Neuronal stem cell (in vitro differentiated cells): ENCODE data around the gene CR1L.
"Not testable (repeated sequence)": the region's sequence is repeated elsewhere in the genome, so short reads cannot be mapped to it uniquely, and the experiment has no call there.

Source experiments
- DNase-seq: peaks from one replicate; pipeline ENCODE4 v3.0.0-alpha.2; 2013; ENCODE audit warnings: low spot score
- H2AFZ ChIP-seq: one replicate; pipeline ENCODE4 v1.6.1; 2013; ENCODE audit warnings: mild to moderate bottlenecking, low read length, inconsistent platforms
- H2AK5ac ChIP-seq: 2 replicates; pipeline ENCODE4 v1.6.1; 2013; ENCODE audit warnings: low read depth, mild to moderate bottlenecking, inconsistent platforms, low read length, moderate library complexity, mixed read lengths
- H2BK120ac ChIP-seq: 2 replicates; pipeline ENCODE4 v1.6.1; 2013; ENCODE audit warnings: low read depth, mild to moderate bottlenecking, inconsistent platforms, low read length, moderate library complexity, mixed read lengths
- H2BK12ac ChIP-seq: one replicate; pipeline ENCODE4 v1.6.1; 2013; ENCODE audit warnings: low read length, inconsistent platforms
- H2BK15ac ChIP-seq: 2 replicates; pipeline ENCODE4 v1.6.1; 2013; ENCODE audit warnings: mild to moderate bottlenecking, low read length, inconsistent platforms, mixed read lengths
- H2BK5ac ChIP-seq: one replicate; pipeline ENCODE4 v1.6.1; 2013; ENCODE audit warnings: inconsistent platforms, mild to moderate bottlenecking, low read length, moderate library complexity
- H3K14ac ChIP-seq: one replicate; pipeline ENCODE4 v1.6.1; 2013; ENCODE audit warnings: low read length, inconsistent platforms
- H3K18ac ChIP-seq: 2 replicates; pipeline ENCODE4 v1.6.1; 2013; ENCODE audit warnings: low read length, inconsistent platforms
- H3K23ac ChIP-seq: 2 replicates; pipeline ENCODE4 v1.6.1; 2013; ENCODE audit warnings: low read depth, mild to moderate bottlenecking, mixed read lengths, low read length, inconsistent platforms; ENCODE audit not compliant: poor library complexity
- H3K27ac ChIP-seq: replicated peaks from 3 replicates; pipeline ENCODE4 v1.5.1; 2013; ENCODE audit warnings: low read length, inconsistent platforms
- H3K27me3 ChIP-seq, 3 experiments: 2 replicates each; pipeline ENCODE4 v1.6.1; 2013; ENCODE audit warnings: low read length in 3 of 3, mild to moderate bottlenecking in 2 of 3, inconsistent platforms in 1 of 3, low read depth in 1 of 3, mixed read lengths in 1 of 3, moderate library complexity in 1 of 3; ENCODE audit not compliant: control insufficient read depth in 3 of 3, insufficient read depth in 3 of 3
- H3K36me3 ChIP-seq, 2 donors: replicated peaks in 1 of 2; 2 replicates each; pipeline ENCODE4 v1.6.1; 2013; ENCODE audit warnings: low read length in 2 of 2; ENCODE audit not compliant: control insufficient read depth in 2 of 2, insufficient read depth in 2 of 2
- H3K4ac ChIP-seq: 2 replicates; pipeline ENCODE4 v1.6.1; 2013; ENCODE audit warnings: inconsistent platforms, mild to moderate bottlenecking, low read length, moderate library complexity
- H3K4me1 ChIP-seq, 2 donors: 1 replicate in 1 of 2; 2 replicates in 1 of 2; pipeline ENCODE4 v1.6.1; 2013; ENCODE audit warnings: low read length in 2 of 2, low read depth in 1 of 2; ENCODE audit not compliant: control insufficient read depth in 2 of 2, insufficient read depth in 1 of 2
- H3K4me2 ChIP-seq: one replicate; pipeline ENCODE4 v1.6.1; 2013; ENCODE audit warnings: mild to moderate bottlenecking, low read length, inconsistent platforms; ENCODE audit not compliant: insufficient read depth, poor library complexity, severe bottlenecking
- H3K4me3 ChIP-seq, 2 donors: 2 replicates each; pipeline ENCODE4 v1.5.1; 2013; ENCODE audit warnings: low read length in 2 of 2, mild to moderate bottlenecking in 2 of 2, inconsistent platforms in 1 of 2, moderate library complexity in 1 of 2
- H3K79me1 ChIP-seq: one replicate; pipeline ENCODE4 v1.6.1; 2013; ENCODE audit warnings: low read depth, mild to moderate bottlenecking, inconsistent platforms, low read length, moderate library complexity
- H3K9ac ChIP-seq: one replicate; pipeline ENCODE4 v1.6.1; 2013; ENCODE audit warnings: mild to moderate bottlenecking, low read depth, low read length, inconsistent platforms; ENCODE audit not compliant: poor library complexity
- H3K9me3 ChIP-seq, 2 donors: replicated peaks in 1 of 2; 2 replicates each; pipeline versions ENCODE3 to v1.6.1; 2013; ENCODE audit warnings: low read length in 2 of 2, mild to moderate bottlenecking in 2 of 2, inconsistent platforms in 1 of 2, low read depth in 1 of 2, mixed read lengths in 1 of 2, moderate library complexity in 1 of 2; ENCODE audit not compliant: control insufficient read depth in 2 of 2, insufficient read depth in 1 of 2
- H4K8ac ChIP-seq: one replicate; pipeline ENCODE4 v1.6.1; 2013; ENCODE audit warnings: low read depth, mild to moderate bottlenecking, inconsistent platforms, low read length, moderate library complexity
- H4K91ac ChIP-seq: one replicate; pipeline ENCODE4 v1.6.1; 2013; ENCODE audit warnings: low read length, low read depth, mild to moderate bottlenecking, inconsistent platforms; ENCODE audit not compliant: poor library complexity
- WGBS, 2 donors: extraction: QIAGEN DNeasy Blood & Tissue Kit; methylation state at CpG; one replicate each; pipeline ENCODE4 v1.1.7; 2013; ENCODE audit warnings: missing lambda C conversion rate in 2 of 2, mixed read lengths in 1 of 2; ENCODE audit not compliant: insufficient read length in 2 of 2, insufficient replicate concordance in 1 of 2; ENCODE audit errors: extremely low coverage in 2 of 2; 5-methylcytosine and 5-hydroxymethylcytosine counted together

The CR1L gene

GRCh38 chr1:207738158-207738659, 93.3 kb downstream of the CR1L start:
- not testable (repeated sequence) for DNase-seq, H4K8ac ChIP-seq, H3K9me3 ChIP-seq, H3K23ac ChIP-seq, H3K4me2 ChIP-seq, H3K27me3 ChIP-seq, H2BK120ac ChIP-seq, H3K36me3 ChIP-seq, H3K18ac ChIP-seq, H3K14ac ChIP-seq, H3K27ac ChIP-seq, H2AFZ ChIP-seq, H3K4me1 ChIP-seq, H3K9ac ChIP-seq, H3K79me1 ChIP-seq, H2AK5ac ChIP-seq, H2BK12ac ChIP-seq, H3K4ac ChIP-seq, H4K91ac ChIP-seq, H2BK15ac ChIP-seq, H2BK5ac ChIP-seq, H3K4me3 ChIP-seq
- WGBS, 2 donors = no CpG with 5 or more reads among the region's 6 CpGs

- Histone ChIP-seq H4K91ac (no peak overlapping the region), H2AK5ac (no peak overlapping the region), H3K9me3 (no peaks in the 10 kb centered on the region), H3K4me1 (no peaks in the 10 kb centered on the region), H2BK15ac (no peak overlapping the region), H3K4ac (no peak overlapping the region), H3K27me3 (no peaks in the 10 kb centered on the region), H2BK120ac (no peak overlapping the region), H3K27ac (no peak overlapping the region), H3K18ac (no peak overlapping the region), H3K9ac (no peak overlapping the region), H2AFZ (no peak overlapping the region), H3K36me3 (no peaks in the 10 kb centered on the region), H4K8ac (no peak overlapping the region), H3K4me2 (no peak overlapping the region), H3K79me1 (no peaks in the 10 kb centered on the region), H2BK12ac (no peak overlapping the region), H3K23ac (no peak overlapping the region), H2BK5ac (no peak overlapping the region), H3K14ac (no peak overlapping the region), H3K4me3 (no peak overlapping the region)
- WGBS, 2 donors = no CpG with 5 or more reads among the region's 2 CpGs
- DNase-seq = no peak
Observed at GRCh38 chr1:207740207-207740606, 95.3 kb downstream of the CR1L start.

- Histone ChIP-seq H3K23ac (no peak overlapping the region), H2BK12ac (no peak overlapping the region), H2AK5ac (no peak overlapping the region), H3K4me3 (no peak overlapping the region), H2BK120ac (no peak overlapping the region), H2AFZ (no peak overlapping the region), H3K4me2 (no peak overlapping the region), H3K18ac (no peak overlapping the region), H2BK5ac (no peak overlapping the region), H2BK15ac (no peak overlapping the region), H3K79me1 (no peaks in the 10 kb centered on the region), H3K9ac (no peak overlapping the region), H4K91ac (no peak overlapping the region), H3K36me3 (no peaks in the 10 kb centered on the region), H3K9me3 (no peaks in the 10 kb centered on the region), H3K27ac (no peak overlapping the region), H3K4ac (no peak overlapping the region), H3K14ac (no peak overlapping the region), H4K8ac (no peak overlapping the region), H3K27me3 (no peaks in the 10 kb centered on the region), H3K4me1 (no peaks in the 10 kb centered on the region)
- DNase-seq = no peak
- WGBS, 2 donors = no CpG with 5 or more reads among the region's 3 CpGs
Observed at GRCh38 chr1:207742850-207743555, 98.1 kb downstream of the CR1L start.

GRCh38 chr1:207744000-207744534, 99.1 kb downstream of the CR1L start:
- no peak for DNase-seq
- H3K14ac ChIP-seq = no peak overlapping the region
- H2BK12ac ChIP-seq = no peak overlapping the region
- no peak overlapping the region for H2BK120ac ChIP-seq
- H3K18ac ChIP-seq = no peak overlapping the region
- H3K9ac ChIP-seq = no peak overlapping the region
- no peak overlapping the region for H3K4me2 ChIP-seq
- no peaks in the 10 kb centered on the region for H3K36me3 ChIP-seq
- H2BK5ac ChIP-seq = no peak overlapping the region
- no peak overlapping the region for H4K91ac ChIP-seq
- no CpG with 5 or more reads among the region's 4 CpGs for WGBS, 2 donors
- H4K8ac ChIP-seq = no peak overlapping the region
- no peaks in the 10 kb centered on the region for H3K27me3 ChIP-seq
- no peaks in the 10 kb centered on the region for H3K9me3 ChIP-seq
- no peak overlapping the region for H3K4me3 ChIP-seq
- no peak overlapping the region for H2AFZ ChIP-seq
- no peak overlapping the region for H3K27ac ChIP-seq
- H3K79me1 ChIP-seq = no peaks in the 10 kb centered on the region
- no peak overlapping the region for H3K23ac ChIP-seq
- no peak overlapping the region for H2AK5ac ChIP-seq
- no peak overlapping the region for H3K4ac ChIP-seq
- no peak overlapping the region for H2BK15ac ChIP-seq
- H3K4me1 ChIP-seq = no peaks in the 10 kb centered on the region
